GM23338 (cell line): ENCODE results near the gene ADIG. TPM values are rescaled to one million over a fixed set of nuclear protein-coding genes. Genes with fewer than 3 reads are reported as not detected.

Experiments
- EZH2 ChIP-seq: fragments of 200-600 bp; sonication (generic); IDR thresholded peaks from one replicate; pipeline ENCODE4 v1.8.0; 2017; ENCODE audit warnings: antibody characterized with exemption, mild to moderate bottlenecking, low read depth; ENCODE audit not compliant: unreplicated experiment
- EZH2phosphoT487 ChIP-seq: fragments of 200-600 bp; sonication (generic); IDR thresholded peaks from one replicate; pipeline ENCODE4 v1.8.1; 2018; ENCODE audit warnings: antibody characterized with exemption; ENCODE audit not compliant: unreplicated experiment
- JUNB ChIP-seq: IDR thresholded peaks from one replicate; pipeline ENCODE4 v1.6.1; 2016; ENCODE audit warnings: antibody characterized with exemption; ENCODE audit not compliant: unreplicated experiment
- NANOG ChIP-seq: IDR thresholded peaks from 2 replicates; pipeline ENCODE4 v1.6.1; 2016; ENCODE audit warnings: antibody characterized with exemption, borderline replicate concordance
- POLR2AphosphoS5 ChIP-seq: IDR thresholded peaks from 2 replicates; pipeline ENCODE4 v1.6.1; 2016; ENCODE audit warnings: antibody characterized with exemption, low read depth
- STAT1 ChIP-seq: IDR thresholded peaks from one replicate; pipeline ENCODE4 v1.6.1; 2016; ENCODE audit warnings: antibody characterized with exemption; ENCODE audit not compliant: unreplicated experiment
- ZNF114 ChIP-seq: fragments of 250-450 bp; sonication (Bioruptor Pico); IDR thresholded peaks from 2 replicates; pipeline ENCODE4 v1.5.0; 2020; ENCODE audit warnings: mild to moderate bottlenecking, moderate library complexity
- ZNF331 ChIP-seq: fragments of 250-450 bp; sonication (Bioruptor Pico); IDR thresholded peaks from 2 replicates; pipeline ENCODE4 v1.5.0; 2020; ENCODE audit warnings: low read depth, mild to moderate bottlenecking, moderate library complexity
- polyA plus RNA-seq: library from polyadenylated mRNA; unstranded; fragments of >200 nt; fragmentation: Nextera tagmentation; extraction: Ambion mirVana; gene quantifications from 2 replicates; pipeline ENCODE4 v1.2.1, GENCODE V29; 2016
- total RNA-seq: library from RNA; depleted of rRNA; stranded (reverse); fragments of >200 nt; shearing (Covaris generic); gene quantifications from 2 replicates; pipeline ENCODE4 v1.2.3, GENCODE V29; 2014
- TF ChIP-seq, protein P1 (sequence below): fragments of 250-450 bp; sonication (Bioruptor Pico); IDR thresholded peaks from 2 replicates; pipeline ENCODE4 v1.5.0; 2020; ENCODE audit warnings: mild to moderate bottlenecking, moderate library complexity
- TF ChIP-seq, protein P2 (sequence below), 2 experiments: fragments of 200-600 bp in 1 of 2; sonication (generic) in 1 of 2; conservative IDR thresholded peaks; 2 replicates each; pipeline versions ENCODE4 v1.5.1 to v1.6.1; 2016 to 2017; ENCODE audit warnings: antibody characterized with exemption in 2 of 2, low read depth in 2 of 2, mild to moderate bottlenecking in 2 of 2, moderate library complexity in 1 of 2

The ADIG gene
- total and polyA plus RNA-seq, 2 experiments from 2014 or later, result not detected

GRCh38 chr20:38609815-38610214 is 28.8 kb downstream of the ADIG start (continued):
- TF ChIP-seq, protein P1, sequence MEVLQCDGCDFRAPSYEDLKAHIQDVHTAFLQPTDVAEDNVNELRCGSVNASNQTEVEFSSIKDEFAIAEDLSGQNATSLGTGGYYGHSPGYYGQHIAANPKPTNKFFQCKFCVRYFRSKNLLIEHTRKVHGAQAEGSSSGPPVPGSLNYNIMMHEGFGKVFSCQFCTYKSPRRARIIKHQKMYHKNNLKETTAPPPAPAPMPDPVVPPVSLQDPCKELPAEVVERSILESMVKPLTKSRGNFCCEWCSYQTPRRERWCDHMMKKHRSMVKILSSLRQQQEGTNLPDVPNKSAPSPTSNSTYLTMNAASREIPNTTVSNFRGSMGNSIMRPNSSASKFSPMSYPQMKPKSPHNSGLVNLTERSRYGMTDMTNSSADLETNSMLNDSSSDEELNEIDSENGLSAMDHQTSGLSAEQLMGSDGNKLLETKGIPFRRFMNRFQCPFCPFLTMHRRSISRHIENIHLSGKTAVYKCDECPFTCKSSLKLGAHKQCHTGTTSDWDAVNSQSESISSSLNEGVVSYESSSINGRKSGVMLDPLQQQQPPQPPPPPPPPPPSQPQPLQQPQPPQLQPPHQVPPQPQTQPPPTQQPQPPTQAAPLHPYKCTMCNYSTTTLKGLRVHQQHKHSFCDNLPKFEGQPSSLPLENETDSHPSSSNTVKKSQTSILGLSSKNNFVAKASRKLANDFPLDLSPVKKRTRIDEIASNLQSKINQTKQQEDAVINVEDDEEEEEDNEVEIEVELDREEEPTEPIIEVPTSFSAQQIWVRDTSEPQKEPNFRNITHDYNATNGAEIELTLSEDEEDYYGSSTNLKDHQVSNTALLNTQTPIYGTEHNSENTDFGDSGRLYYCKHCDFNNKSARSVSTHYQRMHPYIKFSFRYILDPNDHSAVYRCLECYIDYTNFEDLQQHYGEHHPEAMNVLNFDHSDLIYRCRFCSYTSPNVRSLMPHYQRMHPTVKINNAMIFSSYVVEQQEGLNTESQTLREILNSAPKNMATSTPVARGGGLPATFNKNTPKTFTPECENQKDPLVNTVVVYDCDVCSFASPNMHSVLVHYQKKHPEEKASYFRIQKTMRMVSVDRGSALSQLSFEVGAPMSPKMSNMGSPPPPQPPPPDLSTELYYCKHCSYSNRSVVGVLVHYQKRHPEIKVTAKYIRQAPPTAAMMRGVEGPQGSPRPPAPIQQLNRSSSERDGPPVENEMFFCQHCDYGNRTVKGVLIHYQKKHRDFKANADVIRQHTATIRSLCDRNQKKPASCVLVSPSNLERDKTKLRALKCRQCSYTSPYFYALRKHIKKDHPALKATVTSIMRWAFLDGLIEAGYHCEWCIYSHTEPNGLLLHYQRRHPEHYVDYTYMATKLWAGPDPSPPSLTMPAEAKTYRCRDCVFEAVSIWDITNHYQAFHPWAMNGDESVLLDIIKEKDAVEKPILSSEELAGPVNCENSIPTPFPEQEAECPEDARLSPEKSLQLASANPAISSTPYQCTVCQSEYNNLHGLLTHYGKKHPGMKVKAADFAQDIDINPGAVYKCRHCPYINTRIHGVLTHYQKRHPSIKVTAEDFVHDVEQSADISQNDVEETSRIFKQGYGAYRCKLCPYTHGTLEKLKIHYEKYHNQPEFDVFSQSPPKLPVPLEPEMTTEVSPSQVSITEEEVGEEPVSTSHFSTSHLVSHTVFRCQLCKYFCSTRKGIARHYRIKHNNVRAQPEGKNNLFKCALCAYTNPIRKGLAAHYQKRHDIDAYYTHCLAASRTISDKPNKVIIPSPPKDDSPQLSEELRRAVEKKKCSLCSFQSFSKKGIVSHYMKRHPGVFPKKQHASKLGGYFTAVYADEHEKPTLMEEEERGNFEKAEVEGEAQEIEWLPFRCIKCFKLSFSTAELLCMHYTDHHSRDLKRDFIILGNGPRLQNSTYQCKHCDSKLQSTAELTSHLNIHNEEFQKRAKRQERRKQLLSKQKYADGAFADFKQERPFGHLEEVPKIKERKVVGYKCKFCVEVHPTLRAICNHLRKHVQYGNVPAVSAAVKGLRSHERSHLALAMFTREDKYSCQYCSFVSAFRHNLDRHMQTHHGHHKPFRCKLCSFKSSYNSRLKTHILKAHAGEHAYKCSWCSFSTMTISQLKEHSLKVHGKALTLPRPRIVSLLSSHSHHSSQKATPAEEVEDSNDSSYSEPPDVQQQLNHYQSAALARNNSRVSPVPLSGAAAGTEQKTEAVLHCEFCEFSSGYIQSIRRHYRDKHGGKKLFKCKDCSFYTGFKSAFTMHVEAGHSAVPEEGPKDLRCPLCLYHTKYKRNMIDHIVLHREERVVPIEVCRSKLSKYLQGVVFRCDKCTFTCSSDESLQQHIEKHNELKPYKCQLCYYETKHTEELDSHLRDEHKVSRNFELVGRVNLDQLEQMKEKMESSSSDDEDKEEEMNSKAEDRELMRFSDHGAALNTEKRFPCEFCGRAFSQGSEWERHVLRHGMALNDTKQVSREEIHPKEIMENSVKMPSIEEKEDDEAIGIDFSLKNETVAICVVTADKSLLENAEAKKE (CRISPR knock-in tag), result no peak
- TF ChIP-seq STAT1 (no peak), ZNF331 (CRISPR knock-in tag) (no peak), NANOG (no peak), EZH2 (no peak), EZH2phosphoT487 (no peak), POLR2AphosphoS5 (no peak), ZNF114 (CRISPR knock-in tag) (no peak), JUNB (no peak)
- TF ChIP-seq, protein P2, sequence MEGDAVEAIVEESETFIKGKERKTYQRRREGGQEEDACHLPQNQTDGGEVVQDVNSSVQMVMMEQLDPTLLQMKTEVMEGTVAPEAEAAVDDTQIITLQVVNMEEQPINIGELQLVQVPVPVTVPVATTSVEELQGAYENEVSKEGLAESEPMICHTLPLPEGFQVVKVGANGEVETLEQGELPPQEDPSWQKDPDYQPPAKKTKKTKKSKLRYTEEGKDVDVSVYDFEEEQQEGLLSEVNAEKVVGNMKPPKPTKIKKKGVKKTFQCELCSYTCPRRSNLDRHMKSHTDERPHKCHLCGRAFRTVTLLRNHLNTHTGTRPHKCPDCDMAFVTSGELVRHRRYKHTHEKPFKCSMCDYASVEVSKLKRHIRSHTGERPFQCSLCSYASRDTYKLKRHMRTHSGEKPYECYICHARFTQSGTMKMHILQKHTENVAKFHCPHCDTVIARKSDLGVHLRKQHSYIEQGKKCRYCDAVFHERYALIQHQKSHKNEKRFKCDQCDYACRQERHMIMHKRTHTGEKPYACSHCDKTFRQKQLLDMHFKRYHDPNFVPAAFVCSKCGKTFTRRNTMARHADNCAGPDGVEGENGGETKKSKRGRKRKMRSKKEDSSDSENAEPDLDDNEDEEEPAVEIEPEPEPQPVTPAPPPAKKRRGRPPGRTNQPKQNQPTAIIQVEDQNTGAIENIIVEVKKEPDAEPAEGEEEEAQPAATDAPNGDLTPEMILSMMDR (conservative IDR thresholded peaks at IDR 0.05; ENCODE audit: low read depth in 2 of 2), result no peak
